GM21515 (cell line): ENCODE results near the gene CORO7.
"Not testable (repeated sequence)": the region's sequence is repeated elsewhere in the genome, so short reads cannot be mapped to it uniquely, and the experiment has no call there.

Experiments used
- ATAC-seq: cut with Tn5 transposase; IDR thresholded peaks from one replicate; pipeline ENCODE4 v1.9.1; 2021; ENCODE audit not compliant: unreplicated experiment

Gene CORO7

GRCh38 chr16:4403133-4403949 is 13.1 kb downstream of the CORO7 start:
- no peak for ATAC-seq

GRCh38 chr16:4402439-4403132 is 13.8 kb downstream of the CORO7 start:
- peak; percentile 53 for ATAC-seq

- no peak for ATAC-seq
These were observed 14.9 kb downstream of the CORO7 start for GRCh38 chr16:4401510-4401909.

GRCh38 chr16:4401094-4401501 is 15.3 kb downstream of the CORO7 start:
- no peak for ATAC-seq

- ATAC-seq = no peak
These were observed 17.2 kb downstream of the CORO7 start for GRCh38 chr16:4399001-4399730.

GRCh38 chr16:4395055-4395726 is 21.2 kb downstream of the CORO7 start:
- ATAC-seq = no peak

GRCh38 chr16:4393850-4394249 is 22.5 kb downstream of the CORO7 start:
- not testable (repeated sequence) for ATAC-seq

GRCh38 chr16:4393240-4393600 is 23.2 kb downstream of the CORO7 start:
- no peak for ATAC-seq

- no peak for ATAC-seq
These were observed 23.8 kb downstream of the CORO7 start for GRCh38 chr16:4392382-4393239.

- no peak for ATAC-seq
These were observed 24.6 kb downstream of the CORO7 start for GRCh38 chr16:4391631-4392381.

GRCh38 chr16:4390266-4391260 is 25.8 kb downstream of the CORO7 start:
- no peak for ATAC-seq

- ATAC-seq = no peak
These were observed 27.1 kb downstream of the CORO7 start for GRCh38 chr16:4389051-4389955.

- ATAC-seq = no peak
These were observed 27.9 kb downstream of the CORO7 start for GRCh38 chr16:4388271-4389021.

- ATAC-seq = no peak
These were observed 28.6 kb downstream of the CORO7 start for GRCh38 chr16:4387781-4388180.

GRCh38 chr16:4386951-4387565 is 29.3 kb downstream of the CORO7 start:
- ATAC-seq = no peak

GRCh38 chr16:4386451-4386805 is 30.0 kb downstream of the CORO7 start:
- ATAC-seq = no peak
